H9 (cell line): Measurements from ENCODE around the gene SPRED1. TPM values are rescaled to one million over a fixed set of nuclear protein-coding genes. Genes with fewer than 3 reads are reported as not detected.

ENCODE experiments used
- DNase-seq: peaks from one replicate; pipeline ENCODE4 v3.0.0-alpha.2; 2017
- H2AFZ ChIP-seq: one replicate; pipeline ENCODE4 v1.6.1; 2013; ENCODE audit warnings: mild to moderate bottlenecking, low read length, control low read depth, moderate library complexity
- H2AK5ac ChIP-seq: 2 replicates; pipeline ENCODE4 v1.6.1; 2013; ENCODE audit warnings: low read length, control low read depth, mixed read lengths; ENCODE audit not compliant: insufficient read length
- H2BK120ac ChIP-seq: one replicate; pipeline ENCODE4 v1.6.1; 2013; ENCODE audit warnings: low read depth, mild to moderate bottlenecking, low read length, control low read depth, inconsistent platforms; ENCODE audit not compliant: poor library complexity, severe bottlenecking
- H2BK12ac ChIP-seq: 2 replicates; pipeline ENCODE4 v1.6.1; 2013; ENCODE audit warnings: low read length, control low read depth, mixed read lengths, low read depth; ENCODE audit not compliant: insufficient read length
- H2BK15ac ChIP-seq: 2 replicates; pipeline ENCODE4 v1.6.1; 2013; ENCODE audit warnings: low read depth, low read length, control low read depth
- H2BK20ac ChIP-seq: one replicate; pipeline ENCODE4 v1.6.1; 2013; ENCODE audit warnings: low read depth, mild to moderate bottlenecking, low read length, control low read depth, inconsistent platforms; ENCODE audit not compliant: poor library complexity, severe bottlenecking
- H2BK5ac ChIP-seq: 2 replicates; pipeline ENCODE4 v1.6.1; 2013; ENCODE audit warnings: low read length, control low read depth, mixed read lengths; ENCODE audit not compliant: insufficient read length
- H3K14ac ChIP-seq: 2 replicates; pipeline ENCODE4 v1.6.1; 2013; ENCODE audit warnings: low read length, control low read depth; ENCODE audit not compliant: insufficient read depth
- H3K18ac ChIP-seq: 2 replicates; pipeline ENCODE4 v1.6.1; 2013; ENCODE audit warnings: low read depth, mild to moderate bottlenecking, mixed read lengths, low read length, control low read depth; ENCODE audit not compliant: insufficient read length
- H3K23ac ChIP-seq: 2 replicates; pipeline ENCODE4 v1.6.1; 2013; ENCODE audit warnings: low read length, control low read depth, mixed read lengths, low read depth; ENCODE audit not compliant: insufficient read length
- H3K23me2 ChIP-seq: 2 replicates; pipeline ENCODE4 v1.6.1; 2013; ENCODE audit warnings: low read depth, mild to moderate bottlenecking, mixed read lengths, low read length, control low read depth; ENCODE audit not compliant: insufficient read length, poor library complexity, severe bottlenecking
- H3K27ac ChIP-seq: 2 replicates; pipeline ENCODE4 v1.5.1; 2013; ENCODE audit warnings: low read length, control low read depth, mixed read lengths, low read depth; ENCODE audit not compliant: insufficient read length
- H3K27me3 ChIP-seq: 2 replicates; pipeline ENCODE4 v1.6.1; 2013; ENCODE audit warnings: low read length, control low read depth, inconsistent platforms; ENCODE audit not compliant: insufficient read depth
- H3K4ac ChIP-seq: 2 replicates; pipeline ENCODE4 v1.6.1; 2013; ENCODE audit warnings: low read depth, mild to moderate bottlenecking, control low read depth, inconsistent platforms, low read length, moderate library complexity
- H3K4me1 ChIP-seq: 2 replicates; pipeline ENCODE4 v1.6.1; 2013; ENCODE audit warnings: low read length, control low read depth, inconsistent platforms; ENCODE audit not compliant: insufficient read depth
- H3K4me2 ChIP-seq: 2 replicates; pipeline ENCODE4 v1.6.1; 2013; ENCODE audit warnings: low read length, control low read depth, mixed read lengths; ENCODE audit not compliant: insufficient read length, insufficient read depth
- H3K56ac ChIP-seq: 2 replicates; pipeline ENCODE4 v1.6.1; 2013; ENCODE audit warnings: low read depth, mild to moderate bottlenecking, mixed read lengths, low read length, control low read depth; ENCODE audit not compliant: insufficient read length
- H3K79me1 ChIP-seq: 2 replicates; pipeline ENCODE4 v1.6.1; 2013; ENCODE audit warnings: low read depth, mild to moderate bottlenecking, moderate library complexity, low read length, control low read depth, inconsistent platforms; ENCODE audit not compliant: insufficient read depth, poor library complexity, severe bottlenecking
- H3K79me2 ChIP-seq: 2 replicates; pipeline ENCODE4 v1.6.1; 2013; ENCODE audit warnings: low read length, control low read depth, inconsistent platforms; ENCODE audit not compliant: insufficient read depth
- H3K9ac ChIP-seq: 2 replicates; pipeline ENCODE4 v1.6.1; 2013; ENCODE audit warnings: low read length, control low read depth, mixed read lengths; ENCODE audit not compliant: insufficient read length; ENCODE audit errors: extremely low read depth
- H3K9me3 ChIP-seq: one replicate; pipeline ENCODE4 v1.6.1; 2013; ENCODE audit warnings: low read depth, low read length, inconsistent platforms; ENCODE audit not compliant: control insufficient read depth
- H3T11ph ChIP-seq: one replicate; pipeline ENCODE4 v1.6.1; 2013; ENCODE audit warnings: mild to moderate bottlenecking, low read length, control low read depth, inconsistent platforms
- H4K20me1 ChIP-seq: one replicate; pipeline ENCODE4 v1.6.1; 2013; ENCODE audit not compliant: control insufficient read depth, insufficient read length, insufficient read depth
- H4K5ac ChIP-seq: 2 replicates; pipeline ENCODE4 v1.6.1; 2013; ENCODE audit warnings: low read depth, mild to moderate bottlenecking, mixed read lengths, low read length, control low read depth; ENCODE audit not compliant: insufficient read length
- H4K8ac ChIP-seq: replicated peaks from 2 replicates; pipeline ENCODE4 v1.6.1; 2013; ENCODE audit warnings: low read length, control low read depth, mixed read lengths, low read depth; ENCODE audit not compliant: insufficient read length
- H4K91ac ChIP-seq: 2 replicates; pipeline ENCODE4 v1.6.1; 2013; ENCODE audit warnings: low read depth, mild to moderate bottlenecking, moderate library complexity, mixed read lengths, low read length, control low read depth; ENCODE audit not compliant: insufficient read length
- H3K27ac Mint-ChIP-seq, 3 experiments: 2 replicates in 2 of 3; 3 replicates in 1 of 3; pipeline ENCODE4 v1.8.0; 2020 to 2021; ENCODE audit warnings: mixed read lengths in 3 of 3, mild to moderate bottlenecking in 1 of 3, moderate library complexity in 1 of 3
- H3K27me3 Mint-ChIP-seq: 2 replicates; pipeline ENCODE4 v1.8.0; 2021; ENCODE audit warnings: low read depth, mild to moderate bottlenecking, moderate library complexity, mixed read lengths
- H3K36me3 Mint-ChIP-seq, 3 experiments: 2 replicates in 2 of 3; 3 replicates in 1 of 3; pipeline ENCODE4 v1.8.0; 2020 to 2021; ENCODE audit warnings: low read depth in 3 of 3, mixed read lengths in 3 of 3; ENCODE audit not compliant: insufficient read depth in 1 of 3
- H3K4me1 Mint-ChIP-seq, 2 experiments: 2 replicates each; pipeline ENCODE4 v1.8.0; 2020; ENCODE audit warnings: mixed read lengths in 2 of 2
- H3K4me3 Mint-ChIP-seq, 2 experiments: 2 replicates in 1 of 2; 3 replicates in 1 of 2; pipeline ENCODE4 v1.8.0; 2020 to 2021; ENCODE audit warnings: mild to moderate bottlenecking in 2 of 2, mixed read lengths in 2 of 2, moderate library complexity in 1 of 2
- H3K9me3 Mint-ChIP-seq, 2 experiments: 2 replicates in 1 of 2; 3 replicates in 1 of 2; pipeline ENCODE4 v1.8.0; 2020; ENCODE audit warnings: mild to moderate bottlenecking in 2 of 2, mixed read lengths in 2 of 2, moderate library complexity in 1 of 2
- WGBS: extraction: QIAGEN DNeasy Blood & Tissue Kit; methylation state at CpG from one replicate; pipeline ENCODE4 v1.1.7; 2013; ENCODE audit warnings: missing lambda C conversion rate, low lambda C conversion rate, mixed read lengths; ENCODE audit not compliant: insufficient read length; ENCODE audit errors: extremely low coverage; 5-methylcytosine and 5-hydroxymethylcytosine counted together
- total RNA-seq: library from RNA; stranded (reverse); gene quantifications from 2 replicates; pipeline ENCODE4 v1.2.1, GENCODE V29; 2021
- TF ChIP-seq, protein P1 (sequence below): fragments of 200-600 bp; sonication (generic); conservative IDR thresholded peaks from 3 replicates; pipeline ENCODE4 v1.8.0; 2021; ENCODE audit warnings: antibody characterized with exemption, mild to moderate bottlenecking

SPRED1 gene
- total RNA-seq, 1 experiment from 2014 or later, result 41.0 TPM

DNA sequence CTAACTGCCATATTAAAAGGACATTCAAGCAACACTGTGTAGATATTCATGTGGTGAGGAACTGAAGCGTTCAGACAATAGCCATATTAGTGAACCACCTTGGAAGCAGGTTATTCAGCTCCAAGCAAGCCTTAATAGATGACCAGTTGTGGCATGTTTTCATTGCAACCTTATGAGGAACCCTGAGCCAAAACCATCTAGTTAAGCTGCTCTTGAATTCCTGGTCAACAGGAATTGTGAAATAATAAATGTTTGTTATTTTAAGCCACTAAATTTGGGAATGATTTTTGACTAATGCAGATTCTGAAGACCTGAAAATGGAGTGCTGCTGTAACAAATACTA lies 73.0 kb downstream of the SPRED1 start:
- Histone ChIP-seq H2AFZ (no peak overlapping the region), H2BK12ac (no peak overlapping the region), H4K8ac (no peak overlapping the region), H2BK5ac (no peak overlapping the region), H2BK15ac (no peak overlapping the region), H3T11ph (no peak overlapping the region), H3K18ac (no peak overlapping the region), H4K91ac (no peak overlapping the region), H4K20me1 (no peaks in the 10 kb centered on the region), H3K27me3 (no peaks in the 10 kb centered on the region), H2AK5ac (no peak overlapping the region), H4K5ac (no peak overlapping the region), H3K4ac (no peak overlapping the region), H3K9ac (no peak overlapping the region), H3K56ac (no peak overlapping the region), H3K4me2 (no peak overlapping the region), H3K14ac (no peak overlapping the region), H2BK120ac (no peak overlapping the region), H2BK20ac (no peak overlapping the region), H3K23ac (no peak overlapping the region), H3K4me1 (no peaks in the 10 kb centered on the region; the same call in 1 of the 2 replicates), H3K79me1 (no peaks in the 10 kb centered on the region), H3K27ac (no peak overlapping the region), H3K79me2 (no peaks in the 10 kb centered on the region; the same call in 1 of the 2 replicates), H3K9me3 (no peaks in the 10 kb centered on the region), H3K23me2 (no peaks in the 10 kb centered on the region)
- H3K36me3 Mint-ChIP-seq, result peaks cover 19 to 49% (median 31%) of the 10 kb centered on the region in 3 experiments; a peak in 6 of 7 replicates
- H3K27ac Mint-ChIP-seq, result no peak overlapping the region; a peak in 2 of 7 replicates
- no peak for DNase-seq
- no peak overlapping the region for H3K4me3 Mint-ChIP-seq
- H3K4me1 Mint-ChIP-seq, result peaks cover 4 to 6% of the 10 kb centered on the region in 2 experiments; a peak in 1 of 4 replicates
- TF ChIP-seq, protein P1, sequence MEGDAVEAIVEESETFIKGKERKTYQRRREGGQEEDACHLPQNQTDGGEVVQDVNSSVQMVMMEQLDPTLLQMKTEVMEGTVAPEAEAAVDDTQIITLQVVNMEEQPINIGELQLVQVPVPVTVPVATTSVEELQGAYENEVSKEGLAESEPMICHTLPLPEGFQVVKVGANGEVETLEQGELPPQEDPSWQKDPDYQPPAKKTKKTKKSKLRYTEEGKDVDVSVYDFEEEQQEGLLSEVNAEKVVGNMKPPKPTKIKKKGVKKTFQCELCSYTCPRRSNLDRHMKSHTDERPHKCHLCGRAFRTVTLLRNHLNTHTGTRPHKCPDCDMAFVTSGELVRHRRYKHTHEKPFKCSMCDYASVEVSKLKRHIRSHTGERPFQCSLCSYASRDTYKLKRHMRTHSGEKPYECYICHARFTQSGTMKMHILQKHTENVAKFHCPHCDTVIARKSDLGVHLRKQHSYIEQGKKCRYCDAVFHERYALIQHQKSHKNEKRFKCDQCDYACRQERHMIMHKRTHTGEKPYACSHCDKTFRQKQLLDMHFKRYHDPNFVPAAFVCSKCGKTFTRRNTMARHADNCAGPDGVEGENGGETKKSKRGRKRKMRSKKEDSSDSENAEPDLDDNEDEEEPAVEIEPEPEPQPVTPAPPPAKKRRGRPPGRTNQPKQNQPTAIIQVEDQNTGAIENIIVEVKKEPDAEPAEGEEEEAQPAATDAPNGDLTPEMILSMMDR, result no peak
- H3K9me3 Mint-ChIP-seq, result no peaks in the 10 kb centered on the region
- no peaks in the 10 kb centered on the region for H3K27me3 Mint-ChIP-seq
- WGBS, result no CpG with 5 or more reads among the region's 1 CpG
